ENCODE results near the gene CDKN2A. TPM values are rescaled to one million over a fixed set of nuclear protein-coding genes. Genes with fewer than 3 reads are reported as not detected.

Gene CDKN2A
- total and polyA plus RNA-seq, 9 of the 15 experiments (the other 6 are each of a cell fraction or from before 2014, with no cell fraction given) = not detected

GRCh38 chr9:22030101-22030598 lies 36.0 kb upstream of the CDKN2A start:
- no peaks in the 10 kb centered on the region for H3K9me1 ChIP-seq (ENCODE audit: control insufficient read depth, insufficient read depth, low read length)
- H3K4me1 ChIP-seq (replicated peaks in 1 of 2; ENCODE audit: control insufficient read depth in 2 of 2, insufficient read depth in 2 of 2, low read length in 2 of 2) = no peaks in the 10 kb centered on the region
- ATAC-seq = no peak
- TF ChIP-seq ZBTB11 (CRISPR knock-in tag; IDR thresholded peaks at IDR 0.05) = no peak
- no peak for TF ChIP-seq HNRNPL (IDR thresholded peaks at IDR 0.05; ENCODE audit: low read depth, low read length)
- no peak for TF ChIP-seq NFXL1 (CRISPR knock-in tag; IDR thresholded peaks at IDR 0.05)
- no peak for TF ChIP-seq NFE2L1 (tag; IDR thresholded peaks at IDR 0.05; ENCODE audit: borderline replicate concordance, low read depth)
- no peak for TF ChIP-seq ZNF592 (IDR thresholded peaks at IDR 0.05)
- TF ChIP-seq NCOA4 (IDR thresholded peaks at IDR 0.05; ENCODE audit: partially characterized antibody) = no peak
- no peak for TF ChIP-seq TGIF2 (CRISPR knock-in tag; IDR thresholded peaks at IDR 0.05)
- no peak overlapping the region for H3K9ac ChIP-seq (ENCODE audit: insufficient read depth in 1 of 2, low read depth in 2 of 2, low read length in 2 of 2)
- intact Hi-C loops (cut with micrococcal nuclease) = no loop called here
- no peaks in the 10 kb centered on the region for H4K20me1 ChIP-seq (replicated peaks; ENCODE audit: control insufficient read depth, insufficient read depth, low read length)
- WGBS (ENCODE audit: insufficient coverage, low coverage, missing lambda C conversion rate) = no CpG with 5 or more reads among the region's 1 CpG
- H2AFZ ChIP-seq (ENCODE audit: low read depth, low read length) = no peak overlapping the region
- H3K27me3 ChIP-seq (ENCODE audit: control insufficient read depth in 2 of 2, insufficient read depth in 2 of 2, low read length in 2 of 2) = no peaks in the 10 kb centered on the region
- no TSS peak for BruUV-seq (replicated peaks)
- no peaks in the 10 kb centered on the region for H3K36me3 ChIP-seq (ENCODE audit: control insufficient read depth, insufficient read depth, low read length)
- no peak overlapping the region for H3K4me3 ChIP-seq
- FAIRE-seq = no peak
- H3K79me2 ChIP-seq (ENCODE audit: control insufficient read depth, insufficient read depth, low read length) = no peaks in the 10 kb centered on the region
- no peaks in the 10 kb centered on the region for H3K9me3 ChIP-seq (replicated peaks; ENCODE audit: control insufficient read depth, insufficient read depth, low read depth, low read length)
- ChIA-PET CTCF (ENCODE audit: low intra/inter-chr PET ratio) (no interaction called here), POLR2A (no interaction called here)
- no peak overlapping the region for H3K4me2 ChIP-seq (ENCODE audit: insufficient read depth, low read length)
- H3K27ac ChIP-seq (ENCODE audit: extremely low read depth, low read depth, low read length) = no peak overlapping the region
- in situ Hi-C loops (cut with MboI) = no loop called here
- no peak for DNase-seq (ENCODE audit: extremely low read depth in 1 of 4, low spot score in 3 of 4)

Data from K562 (cell line).